ENCODE measurements around the gene TTYH2.

DNA sequence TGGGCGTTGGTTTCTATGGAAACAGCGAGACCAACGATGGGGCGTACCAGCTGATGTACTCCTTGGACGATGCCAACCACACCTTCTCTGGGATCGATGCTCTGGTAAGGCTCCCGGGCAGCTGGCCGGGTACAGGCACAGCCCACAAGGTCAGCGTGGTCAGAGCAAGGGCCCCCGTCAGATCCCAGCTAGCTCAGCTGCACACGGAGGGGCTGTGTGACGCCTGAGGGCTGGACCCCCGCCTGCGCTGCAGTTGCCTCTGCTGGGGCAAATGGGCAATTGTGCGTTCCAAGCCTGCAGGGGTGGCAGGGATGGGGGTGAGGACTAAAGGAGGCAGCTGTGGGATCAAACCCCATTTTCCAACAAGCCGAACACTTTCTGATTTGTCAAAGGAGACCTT lies 17.5 kb downstream of the TTYH2 start:
- no peak for TF ChIP-seq ZBTB7A (IDR thresholded peaks at IDR 0.05; ENCODE audit: low read depth)
- TF ChIP-seq RAD21 (IDR thresholded peaks at IDR 0.05; ENCODE audit: low read depth), result no peak
- TF ChIP-seq EP300 (IDR thresholded peaks at IDR 0.05; ENCODE audit: borderline replicate concordance), result no peak
- no peak for TF ChIP-seq CEBPB (IDR thresholded peaks at IDR 0.05)
- no peak for TF ChIP-seq YY1 (IDR thresholded peaks at IDR 0.05; ENCODE audit: low read depth)
- TF ChIP-seq, protein P1, sequence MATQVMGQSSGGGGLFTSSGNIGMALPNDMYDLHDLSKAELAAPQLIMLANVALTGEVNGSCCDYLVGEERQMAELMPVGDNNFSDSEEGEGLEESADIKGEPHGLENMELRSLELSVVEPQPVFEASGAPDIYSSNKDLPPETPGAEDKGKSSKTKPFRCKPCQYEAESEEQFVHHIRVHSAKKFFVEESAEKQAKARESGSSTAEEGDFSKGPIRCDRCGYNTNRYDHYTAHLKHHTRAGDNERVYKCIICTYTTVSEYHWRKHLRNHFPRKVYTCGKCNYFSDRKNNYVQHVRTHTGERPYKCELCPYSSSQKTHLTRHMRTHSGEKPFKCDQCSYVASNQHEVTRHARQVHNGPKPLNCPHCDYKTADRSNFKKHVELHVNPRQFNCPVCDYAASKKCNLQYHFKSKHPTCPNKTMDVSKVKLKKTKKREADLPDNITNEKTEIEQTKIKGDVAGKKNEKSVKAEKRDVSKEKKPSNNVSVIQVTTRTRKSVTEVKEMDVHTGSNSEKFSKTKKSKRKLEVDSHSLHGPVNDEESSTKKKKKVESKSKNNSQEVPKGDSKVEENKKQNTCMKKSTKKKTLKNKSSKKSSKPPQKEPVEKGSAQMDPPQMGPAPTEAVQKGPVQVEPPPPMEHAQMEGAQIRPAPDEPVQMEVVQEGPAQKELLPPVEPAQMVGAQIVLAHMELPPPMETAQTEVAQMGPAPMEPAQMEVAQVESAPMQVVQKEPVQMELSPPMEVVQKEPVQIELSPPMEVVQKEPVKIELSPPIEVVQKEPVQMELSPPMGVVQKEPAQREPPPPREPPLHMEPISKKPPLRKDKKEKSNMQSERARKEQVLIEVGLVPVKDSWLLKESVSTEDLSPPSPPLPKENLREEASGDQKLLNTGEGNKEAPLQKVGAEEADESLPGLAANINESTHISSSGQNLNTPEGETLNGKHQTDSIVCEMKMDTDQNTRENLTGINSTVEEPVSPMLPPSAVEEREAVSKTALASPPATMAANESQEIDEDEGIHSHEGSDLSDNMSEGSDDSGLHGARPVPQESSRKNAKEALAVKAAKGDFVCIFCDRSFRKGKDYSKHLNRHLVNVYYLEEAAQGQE (IDR thresholded peaks at IDR 0.05; ENCODE audit: low read depth), result no peak
- TF ChIP-seq TAF1 (IDR thresholded peaks at IDR 0.05; ENCODE audit: low read depth), result no peak
- TF ChIP-seq CREB1 (IDR thresholded peaks at IDR 0.05; ENCODE audit: low read depth), result no peak
- TF ChIP-seq, protein P2, sequence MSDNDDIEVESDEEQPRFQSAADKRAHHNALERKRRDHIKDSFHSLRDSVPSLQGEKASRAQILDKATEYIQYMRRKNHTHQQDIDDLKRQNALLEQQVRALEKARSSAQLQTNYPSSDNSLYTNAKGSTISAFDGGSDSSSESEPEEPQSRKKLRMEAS (IDR thresholded peaks at IDR 0.05), result no peak
